Left colon (tissue), 2 donors: ENCODE results near the gene ZNF276. TPM values are rescaled to one million over a fixed set of nuclear protein-coding genes. Genes with fewer than 3 reads are reported as not detected.

Source experiments
- ATAC-seq: fragments of 200-7000 bp; cut with Tn5 transposase; one replicate; pipeline ENCODE4 v1.9.1; 2020; ENCODE audit warnings: mild to moderate bottlenecking, moderate library complexity
- DNase-seq, 2 donors: peaks; one replicate each; pipeline ENCODE4 v3.0.0-alpha.2; 2020
- intact Hi-C, 2 donors: fragments of 100-400 bp; cut with DNase I in 1 of 2; cut with micrococcal nuclease in 1 of 2; formaldehyde crosslinking; loops; one replicate each; pipeline versions ENCODE4 v1.11.2 to v1.14.0; 2022; cut with DNase I, micrococcal nuclease
- total RNA-seq, 2 donors: library from RNA; stranded (reverse); fragmentation: NEBNext Ultra II Directional; extraction: Animal tissue kit (Norgen Biotek cat#: 25700); gene quantifications; one replicate each; pipeline ENCODE4 v1.2.1, GENCODE V29; 2021
- donor health status: DM: no; HTN: no; CAD: no.
- donor health status: DM: yes; HTN: yes; CAD: no.

The ZNF276 gene
- total RNA-seq, 2 donors from 2014 or later = 28.9 to 42.2 TPM

- intact Hi-C loops = no loop called here
- DNase-seq (no peak), ATAC-seq (no peak)
Measured at GRCh38 chr16:89729863-89730593, 8.7 kb downstream of the ZNF276 start.

GRCh38 chr16:89730610-89731234, 9.4 kb downstream of the ZNF276 start:
- ATAC-seq (no peak), DNase-seq (no peak)
- intact Hi-C loops = no loop called here

GRCh38 chr16:89732142-89732917, 11.0 kb downstream of the ZNF276 start:
- intact Hi-C loops = no loop called here
- DNase-seq (no peak), ATAC-seq (no peak)

GRCh38 chr16:89732918-89733242, 11.5 kb downstream of the ZNF276 start:
- intact Hi-C loops = no loop called here
- DNase-seq = no peak
- ATAC-seq = no peak

- no peak for ATAC-seq
Measured at GRCh38 chr16:89733322-89733721, 12.0 kb downstream of the ZNF276 start.

GRCh38 chr16:89733792-89734191, 12.5 kb downstream of the ZNF276 start:
- ATAC-seq (no peak), DNase-seq (no peak)
- intact Hi-C loops = no loop called here

More at GRCh38 chr16:89733322-89733721, 12.0 kb downstream of the ZNF276 start:
- intact Hi-C loops = no loop called here
- no peak for DNase-seq

- DNase-seq (no peak), ATAC-seq (no peak)
- intact Hi-C loops = no loop called here
Measured at GRCh38 chr16:89736554-89736953, 15.2 kb downstream of the ZNF276 start.

GRCh38 chr16:89737341-89738071, 16.2 kb downstream of the ZNF276 start:
- no peak for DNase-seq
- ATAC-seq = no peak
- intact Hi-C loops = no loop called here

- no peak for DNase-seq
- no peak for ATAC-seq
- intact Hi-C loops = no loop called here
Measured at GRCh38 chr16:89738072-89738377, 16.7 kb downstream of the ZNF276 start.

- intact Hi-C loops = no loop called here
- ATAC-seq = no peak
- no peak for DNase-seq
Measured at GRCh38 chr16:89738538-89739317, 17.4 kb downstream of the ZNF276 start.

GRCh38 chr16:89739383-89739782, 18.0 kb downstream of the ZNF276 start:
- no peak for DNase-seq
- ATAC-seq = no peak
- intact Hi-C loops = no loop called here

- no peak for DNase-seq
- intact Hi-C loops = no loop called here
- peak; percentile 25 for ATAC-seq
Measured at GRCh38 chr16:89741342-89742014, 20.1 kb downstream of the ZNF276 start.

- intact Hi-C loops = no loop called here
- ATAC-seq = peak; percentile 3
- no peak for DNase-seq
Measured at GRCh38 chr16:89742948-89743347, 21.6 kb downstream of the ZNF276 start.

- no peak for ATAC-seq
- DNase-seq = no peak
- intact Hi-C loops = no loop called here
Measured at GRCh38 chr16:89744813-89745212, 23.5 kb downstream of the ZNF276 start.

- DNase-seq (no peak), ATAC-seq (no peak)
- intact Hi-C loops = no loop called here
Measured at GRCh38 chr16:89746043-89746442, 24.7 kb downstream of the ZNF276 start.

GRCh38 chr16:89748076-89748475, 26.7 kb downstream of the ZNF276 start:
- DNase-seq (no peak), ATAC-seq (no peak)
- intact Hi-C loops = no loop called here

- ATAC-seq = no peak
- no peak for DNase-seq
- intact Hi-C loops = no loop called here
Measured at GRCh38 chr16:89748921-89749320, 27.6 kb downstream of the ZNF276 start.

GRCh38 chr16:89749637-89750036, 28.3 kb downstream of the ZNF276 start:
- intact Hi-C loops = no loop called here
- ATAC-seq (peak; percentile 97), DNase-seq (peak; percentile 65 to 74)
